Aorta (tissue), 5 donors: ENCODE results near the gene MPPED1. TPM values are rescaled to one million over a fixed set of nuclear protein-coding genes. Genes with fewer than 3 reads are reported as not detected.

Source experiments
- ATAC-seq: fragments of 200-7000 bp; cut with Tn5 transposase; one replicate; pipeline ENCODE4 v1.9.1; 2022; ENCODE audit warnings: moderate library complexity; ENCODE audit not compliant: low FRiP score
- DNase-seq, 2 donors: peaks; one replicate each; pipeline ENCODE4 v3.0.0-alpha.2; 2020
- H3K27ac ChIP-seq, 2 donors: one replicate each; pipeline ENCODE4 v1.5.1; 2013; ENCODE audit warnings: low read length in 2 of 2, mild to moderate bottlenecking in 2 of 2, moderate library complexity in 2 of 2, control low read depth in 1 of 2, inconsistent platforms in 1 of 2, low read depth in 1 of 2
- H3K27me3 ChIP-seq, 2 donors: one replicate each; pipeline ENCODE4 v1.6.1; 2013; ENCODE audit warnings: control low read depth in 1 of 2, low read length in 1 of 2, mild to moderate bottlenecking in 1 of 2, moderate library complexity in 1 of 2; ENCODE audit not compliant: insufficient read depth in 2 of 2, control insufficient read depth in 1 of 2
- H3K36me3 ChIP-seq, 2 donors: one replicate each; pipeline ENCODE4 v1.6.1; 2013; ENCODE audit warnings: control low read depth in 1 of 2, low read length in 1 of 2, mild to moderate bottlenecking in 1 of 2; ENCODE audit not compliant: insufficient read depth in 2 of 2, control insufficient read depth in 1 of 2
- H3K4me1 ChIP-seq, 2 donors: one replicate each; pipeline ENCODE4 v1.6.1; 2013; ENCODE audit warnings: low read length in 2 of 2, control low read depth in 1 of 2, mild to moderate bottlenecking in 1 of 2, moderate library complexity in 1 of 2; ENCODE audit not compliant: insufficient read depth in 2 of 2, control insufficient read depth in 1 of 2
- H3K4me3 ChIP-seq, 2 donors: one replicate each; pipeline ENCODE4 v1.5.1; 2013; ENCODE audit warnings: low read length in 2 of 2, control low read depth in 1 of 2, mild to moderate bottlenecking in 1 of 2
- H3K9me3 ChIP-seq: one replicate; pipeline ENCODE4 v1.6.1; 2013; ENCODE audit warnings: mild to moderate bottlenecking, low read length; ENCODE audit not compliant: control insufficient read depth
- WGBS, 2 donors: extraction: QIAGEN DNeasy Blood & Tissue Kit; methylation state at CpG; one replicate each; pipeline ENCODE4 v1.1.7; 2013; 5-methylcytosine and 5-hydroxymethylcytosine counted together
- intact Hi-C, 2 donors: fragments of 100-400 bp; cut with DNase I; formaldehyde crosslinking; loops; one replicate each; pipeline versions ENCODE4 v1.14.2 to v1.15.0; 2022
- polyA plus RNA-seq, 2 donors: library from polyadenylated mRNA; stranded (reverse); fragments of 200-250 nt; gene quantifications; one replicate each; pipeline ENCODE4 v1.2.3, GENCODE V29; 2013
- total RNA-seq, 2 donors: library from RNA; stranded (reverse); fragmentation: NEBNext Ultra II Directional; extraction: Animal tissue kit (Norgen Biotek cat#: 25700); gene quantifications; one replicate each; pipeline ENCODE4 v1.2.1, GENCODE V29; 2021
- donor health status: healthy with polysubstance abuse.
- donor health status: Bipolar disorder and iron deficiency.
- donor health status: DM: no; HTN: no; CAD: no.
- donor health status: DM: no; HTN: no; CAD: no.
- donor health status: DM: yes; HTN: yes; CAD: no.

Gene MPPED1
- total and polyA plus RNA-seq, 4 donors: not detected

GRCh38 chr22:43471606-43472135 lies 59.9 kb downstream of the MPPED1 start:
- no peak overlapping the region for H3K4me3 ChIP-seq
- 63 to 69% methylated on average over 11 of the region's 11 CpGs for WGBS, 2 donors
- no peak overlapping the region for H3K27ac ChIP-seq
- no peaks in the 10 kb centered on the region for H3K9me3 ChIP-seq
- no peaks in the 10 kb centered on the region for H3K4me1 ChIP-seq
- DNase-seq (peak in 1 of 2 donors; percentile 55), ATAC-seq (no peak)
- intact Hi-C loops: no loop called here
- no peaks in the 10 kb centered on the region for H3K36me3 ChIP-seq
- no peaks in the 10 kb centered on the region for H3K27me3 ChIP-seq

GRCh38 chr22:43473031-43473430 lies 61.2 kb downstream of the MPPED1 start:
- Histone ChIP-seq H3K27me3 (no peaks in the 10 kb centered on the region), H3K9me3 (no peaks in the 10 kb centered on the region), H3K27ac (no peak overlapping the region), H3K36me3 (no peaks in the 10 kb centered on the region), H3K4me3 (no peak overlapping the region), H3K4me1 (no peaks in the 10 kb centered on the region)
- intact Hi-C loops: no loop called here
- ATAC-seq (no peak), DNase-seq (no peak)
- WGBS, 2 donors: 34 to 41% methylated on average over 8 of the region's 8 CpGs

DNA sequence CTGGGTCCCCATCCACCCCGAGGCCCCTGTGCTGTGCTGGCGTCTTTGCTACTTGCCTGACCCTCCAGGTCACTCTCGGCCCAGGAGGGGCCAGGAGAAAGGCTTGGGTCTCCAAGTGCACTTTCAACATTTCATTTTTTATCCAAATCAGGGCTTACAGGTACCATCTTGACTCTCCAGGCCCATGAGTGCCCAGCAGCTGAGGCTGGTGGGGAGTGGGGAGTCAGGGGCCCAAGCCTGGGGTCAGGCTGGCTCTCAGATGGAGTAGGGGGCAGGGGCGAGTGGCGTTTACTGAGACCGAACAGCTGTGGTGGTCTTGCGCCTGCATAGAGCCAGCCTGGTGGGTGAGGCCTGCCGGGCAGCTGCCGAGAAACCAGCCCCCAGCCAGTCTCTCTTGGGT lies 61.6 kb downstream of the MPPED1 start:
- no peak for ATAC-seq
- no peaks in the 10 kb centered on the region for H3K9me3 ChIP-seq
- H3K4me1 ChIP-seq: no peaks in the 10 kb centered on the region
- no peaks in the 10 kb centered on the region for H3K36me3 ChIP-seq
- no peaks in the 10 kb centered on the region for H3K27me3 ChIP-seq
- no peak overlapping the region for H3K27ac ChIP-seq
- DNase-seq: peak in 1 of 2 donors; percentile 37
- no peak overlapping the region for H3K4me3 ChIP-seq
- 75 to 77% methylated on average over 9 of the region's 9 CpGs for WGBS, 2 donors
- intact Hi-C loops: no loop called here

GRCh38 chr22:43474161-43475101 lies 62.6 kb downstream of the MPPED1 start:
- Histone ChIP-seq H3K4me1 (no peaks in the 10 kb centered on the region), H3K4me3 (no peak overlapping the region), H3K36me3 (no peaks in the 10 kb centered on the region), H3K27ac (no peak overlapping the region), H3K9me3 (no peaks in the 10 kb centered on the region), H3K27me3 (no peaks in the 10 kb centered on the region)
- peak in 1 of 2 donors; percentile 67 for DNase-seq
- intact Hi-C loops: no loop called here
- 46 to 47% methylated on average over 28 of the region's 28 CpGs for WGBS, 2 donors
- no peak for ATAC-seq

DNA sequence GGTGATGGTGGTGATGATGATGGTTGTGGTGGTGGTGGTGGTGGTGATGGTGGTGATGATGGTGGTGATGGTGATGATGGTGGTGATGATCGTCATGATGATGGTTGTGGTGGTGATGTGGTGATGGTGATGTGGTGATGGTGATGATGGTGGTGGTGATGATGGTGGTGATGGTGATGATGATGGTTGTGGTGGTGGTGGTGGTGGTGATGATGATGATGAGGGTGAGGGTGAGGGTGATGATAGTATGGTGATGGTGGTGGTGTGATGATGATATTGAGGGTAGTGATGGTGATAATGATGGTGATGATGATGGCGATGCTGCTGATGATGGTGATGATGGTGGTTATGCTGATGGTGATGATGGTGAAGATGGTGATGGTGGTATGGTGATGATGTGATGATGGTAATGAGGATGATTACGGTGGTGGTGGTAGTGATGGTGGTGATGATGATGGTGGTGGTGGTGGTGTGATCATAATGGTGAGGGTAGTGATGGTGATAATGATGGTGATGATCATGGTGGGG lies 63.8 kb downstream of the MPPED1 start:
- Histone ChIP-seq H3K4me3 (no peak overlapping the region), H3K36me3 (no peaks in the 10 kb centered on the region), H3K27me3 (no peaks in the 10 kb centered on the region), H3K4me1 (no peaks in the 10 kb centered on the region), H3K27ac (no peak overlapping the region), H3K9me3 (no peaks in the 10 kb centered on the region)
- ATAC-seq (no peak), DNase-seq (peak in 1 of 2 donors; percentile 1)
- intact Hi-C loops: no loop called here
- WGBS, 2 donors: 94 to 98% methylated on average over 3 of the region's 3 CpGs

GRCh38 chr22:43476341-43476740 lies 64.5 kb downstream of the MPPED1 start:
- intact Hi-C loops: no loop called here
- DNase-seq (peak in 1 of 2 donors; percentile 48), ATAC-seq (no peak)

DNA sequence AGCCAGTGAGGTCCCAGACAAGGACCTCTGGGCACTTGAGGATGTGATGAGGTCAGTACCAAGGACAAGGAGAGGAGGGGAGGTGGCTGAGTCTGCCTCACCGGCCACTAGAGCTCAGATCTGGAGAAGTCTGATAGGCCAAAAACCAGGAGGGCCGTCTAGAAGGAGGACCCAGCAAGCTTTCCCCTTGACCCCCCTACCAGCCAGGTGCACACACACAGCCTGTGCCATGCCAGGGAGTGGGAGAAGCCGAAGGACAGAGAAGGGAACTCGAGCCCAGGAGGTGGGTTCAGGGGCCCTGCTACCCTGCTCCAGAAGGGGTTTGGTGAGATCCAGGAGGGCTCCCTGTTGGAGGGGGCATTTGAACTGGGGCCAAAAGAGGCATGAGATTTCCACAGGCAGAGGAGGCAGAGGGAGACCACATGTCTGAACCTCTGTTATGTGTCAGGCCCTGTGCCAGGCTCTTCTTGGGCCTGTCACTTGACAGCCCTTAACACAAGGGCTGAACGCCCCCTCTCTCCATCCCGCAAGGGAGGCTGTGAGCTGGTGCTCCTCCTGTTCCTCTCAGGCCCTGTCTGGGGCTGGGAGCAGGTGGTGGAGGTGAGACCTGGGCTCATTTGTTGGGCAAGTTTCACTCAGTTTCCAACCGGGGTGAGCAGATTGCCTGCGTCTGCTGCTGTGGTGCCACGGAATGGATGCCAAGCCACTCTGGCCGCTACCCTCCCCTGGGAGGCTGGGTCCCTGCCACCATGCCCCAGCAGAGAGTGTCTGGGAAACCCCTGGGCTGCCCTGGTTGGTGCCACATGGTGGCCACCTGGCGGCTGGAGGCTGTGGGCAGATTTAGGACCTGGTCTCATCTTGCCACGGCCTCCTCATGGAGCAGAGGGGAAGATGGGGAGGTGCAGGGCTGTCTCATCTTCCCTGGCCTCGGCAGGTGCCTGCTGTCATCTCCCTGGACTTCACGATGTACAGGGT lies 65.2 kb downstream of the MPPED1 start:
- no peaks in the 10 kb centered on the region for H3K27me3 ChIP-seq
- H3K4me1 ChIP-seq: no peaks in the 10 kb centered on the region
- no peaks in the 10 kb centered on the region for H3K9me3 ChIP-seq
- intact Hi-C loops: no loop called here
- peak in 1 of 2 donors; percentile 60 for DNase-seq
- H3K4me3 ChIP-seq: no peak overlapping the region
- no peaks in the 10 kb centered on the region for H3K36me3 ChIP-seq
- no peak overlapping the region for H3K27ac ChIP-seq
- WGBS, 2 donors: 69 to 70% methylated on average over 14 of the region's 14 CpGs
- no peak for ATAC-seq

More at GRCh38 chr22:43476341-43476740, 64.5 kb downstream of the MPPED1 start:
- H3K27me3 ChIP-seq: no peaks in the 10 kb centered on the region
- no peaks in the 10 kb centered on the region for H3K4me1 ChIP-seq
- H3K27ac ChIP-seq: no peak overlapping the region
- H3K9me3 ChIP-seq: no peaks in the 10 kb centered on the region
- no peak overlapping the region for H3K4me3 ChIP-seq
- 51 to 53% methylated on average over 5 of the region's 5 CpGs for WGBS, 2 donors
- H3K36me3 ChIP-seq: no peaks in the 10 kb centered on the region

DNA sequence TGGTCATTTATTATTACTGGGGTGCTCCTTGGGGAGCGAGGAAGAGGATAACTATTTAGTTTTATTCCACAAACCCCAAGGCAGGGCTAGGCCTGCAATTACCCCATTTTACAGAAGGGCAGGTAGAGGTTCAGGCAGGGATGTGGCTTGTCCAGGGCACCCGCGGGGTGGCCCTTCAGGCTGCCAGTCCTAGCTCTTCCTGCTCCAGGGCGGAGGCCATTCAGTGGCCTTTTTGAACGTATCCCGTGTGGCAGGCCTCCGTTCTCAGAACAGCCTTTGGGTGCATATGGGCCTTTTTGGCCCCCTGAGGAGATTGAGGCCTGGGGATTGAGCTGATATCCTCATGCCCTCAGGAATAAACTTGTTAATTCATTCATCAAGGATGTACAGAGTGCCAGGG lies 66.2 kb downstream of the MPPED1 start:
- Histone ChIP-seq H3K27me3 (no peaks in the 10 kb centered on the region), H3K4me3 (no peak overlapping the region), H3K4me1 (no peaks in the 10 kb centered on the region), H3K9me3 (no peaks in the 10 kb centered on the region), H3K36me3 (no peaks in the 10 kb centered on the region), H3K27ac (no peak overlapping the region)
- peak in 1 of 2 donors; percentile 26 for DNase-seq
- ATAC-seq: no peak
- 86 to 88% methylated on average over 7 of the region's 7 CpGs for WGBS, 2 donors
- intact Hi-C loops: no loop called here
